NCI-H2107 treated with DMSO at 0.1 percent for 48 hours (cell line): ENCODE results near the gene NEK7.

Source experiments
- DNase-seq: peaks from one replicate; lab custom pipeline; 2025; ENCODE audit not compliant: unreplicated experiment; lab: John Stamatoyannopoulos, UW

NEK7 gene

GRCh38 chr1:198253259-198253658 is 96.5 kb downstream of the NEK7 start:
- DNase-seq: no peak

GRCh38 chr1:198253668-198254067 is 96.9 kb downstream of the NEK7 start:
- no peak for DNase-seq

GRCh38 chr1:198254521-198254920 is 97.7 kb downstream of the NEK7 start:
- DNase-seq: no peak

- no peak for DNase-seq
These were observed 98.2 kb downstream of the NEK7 start for GRCh38 chr1:198254948-198255347.

GRCh38 chr1:198255784-198256183 is 99.0 kb downstream of the NEK7 start:
- DNase-seq: no peak

GRCh38 chr1:198258491-198258890 is 101.7 kb downstream of the NEK7 start:
- DNase-seq: no peak

GRCh38 chr1:198259333-198260074 is 102.7 kb downstream of the NEK7 start:
- DNase-seq: no peak

- no peak for DNase-seq
These were observed 105.1 kb downstream of the NEK7 start for GRCh38 chr1:198261886-198262285.

GRCh38 chr1:198263186-198263585 is 106.4 kb downstream of the NEK7 start:
- DNase-seq: no peak

GRCh38 chr1:198264282-198264681 is 107.5 kb downstream of the NEK7 start:
- DNase-seq: no peak

GRCh38 chr1:198265073-198265661 is 108.4 kb downstream of the NEK7 start:
- no peak for DNase-seq

GRCh38 chr1:198267056-198267455 is 110.3 kb downstream of the NEK7 start:
- no peak for DNase-seq

GRCh38 chr1:198267921-198268320 is 111.1 kb downstream of the NEK7 start:
- DNase-seq: no peak

GRCh38 chr1:198268784-198269645 is 112.2 kb downstream of the NEK7 start:
- no peak for DNase-seq

- no peak for DNase-seq
These were observed 112.8 kb downstream of the NEK7 start for GRCh38 chr1:198269646-198269940.

GRCh38 chr1:198270273-198270828 is 113.6 kb downstream of the NEK7 start:
- no peak for DNase-seq

- no peak for DNase-seq
These were observed 114.7 kb downstream of the NEK7 start for GRCh38 chr1:198271467-198271866.

GRCh38 chr1:198272492-198272891 is 115.7 kb downstream of the NEK7 start:
- DNase-seq: no peak

- no peak for DNase-seq
These were observed 117.0 kb downstream of the NEK7 start for GRCh38 chr1:198273748-198274295.

- DNase-seq: no peak
These were observed 118.8 kb downstream of the NEK7 start for GRCh38 chr1:198275597-198275996.

GRCh38 chr1:198276241-198276640 is 119.4 kb downstream of the NEK7 start:
- no peak for DNase-seq
